DND-41 (cell line): Measurements from ENCODE around the gene MRPL30.
A peak's percentile ranks its signal among the peaks of the same experiment; 100 is the strongest.

ENCODE experiments used
- ATAC-seq: fragments of 200-7000 bp; cut with Tn5 transposase; 3 replicates; pipeline ENCODE4 v1.9.1; 2021; ENCODE audit warnings: low read depth; ENCODE audit not compliant: insufficient read depth
- DNase-seq: peaks from one replicate; pipeline ENCODE4 v3.0.0-alpha.2; 2020
- H2AFZ ChIP-seq: 2 replicates; pipeline ENCODE4 v1.6.0; 2012; ENCODE audit warnings: low read depth, low read length
- H3K27ac ChIP-seq: 2 replicates; pipeline ENCODE4 v1.5.1; 2012; ENCODE audit warnings: low read length, inconsistent platforms
- H3K27me3 ChIP-seq: fragments of 200-600 bp; sonication (generic); 2 replicates; pipeline ENCODE4 v1.6.0; 2012; ENCODE audit warnings: low read length, mild to moderate bottlenecking, inconsistent platforms; ENCODE audit not compliant: insufficient read depth, poor library complexity
- H3K36me3 ChIP-seq: 2 replicates; pipeline ENCODE4 v1.5.1; 2012; ENCODE audit warnings: low read length, inconsistent platforms; ENCODE audit not compliant: insufficient read depth
- H3K4me1 ChIP-seq: 2 replicates; pipeline ENCODE4 v1.5.1; 2012; ENCODE audit warnings: mild to moderate bottlenecking, low read length; ENCODE audit not compliant: insufficient read depth
- H3K4me2 ChIP-seq: 2 replicates; pipeline ENCODE4 v1.6.0; 2012; ENCODE audit warnings: mild to moderate bottlenecking, moderate library complexity, low read length, inconsistent platforms; ENCODE audit not compliant: insufficient read depth
- H3K4me3 ChIP-seq, 2 experiments: fragments of 200-600 bp in 1 of 2; shearing (Covaris generic) in 1 of 2; 2 replicates each; pipeline ENCODE4 v1.5.1; 2012 to 2016; ENCODE audit warnings: inconsistent platforms in 2 of 2, low read length in 2 of 2, mild to moderate bottlenecking in 2 of 2, low read depth in 1 of 2, moderate library complexity in 1 of 2
- H3K79me2 ChIP-seq: 2 replicates; pipeline ENCODE4 v1.6.0; 2012; ENCODE audit warnings: low read length, inconsistent platforms; ENCODE audit not compliant: insufficient read depth
- H3K9ac ChIP-seq: 2 replicates; pipeline ENCODE4 v1.6.0; 2012; ENCODE audit warnings: low read depth, mild to moderate bottlenecking, inconsistent platforms, low read length, moderate library complexity
- H3K9me3 ChIP-seq: 2 replicates; pipeline ENCODE4 v1.5.1; 2012; ENCODE audit warnings: low read length, moderate library complexity, mild to moderate bottlenecking, inconsistent platforms; ENCODE audit not compliant: insufficient read depth, severe bottlenecking
- H4K20me1 ChIP-seq: 2 replicates; pipeline ENCODE4 v1.6.0; 2012; ENCODE audit warnings: low read length; ENCODE audit not compliant: insufficient read depth
- EZH2 ChIP-seq: IDR thresholded peaks from 3 replicates; pipeline ENCODE4 v1.6.1; 2012; ENCODE audit warnings: borderline replicate concordance, low read depth, mild to moderate bottlenecking, moderate library complexity, low read length, inconsistent platforms; ENCODE audit not compliant: severe bottlenecking
- TF ChIP-seq, protein P1 (sequence below): IDR thresholded peaks from 2 replicates; pipeline ENCODE4 v1.5.1; 2012; ENCODE audit warnings: borderline replicate concordance, low read length, moderate library complexity, mild to moderate bottlenecking; ENCODE audit not compliant: poor library complexity, severe bottlenecking; ENCODE audit errors: extremely low read depth

Gene MRPL30

GRCh38 chr2:99150706-99151105, 30.3 kb upstream of the MRPL30 start:
- no peak for TF ChIP-seq EZH2
- TF ChIP-seq, protein P1, sequence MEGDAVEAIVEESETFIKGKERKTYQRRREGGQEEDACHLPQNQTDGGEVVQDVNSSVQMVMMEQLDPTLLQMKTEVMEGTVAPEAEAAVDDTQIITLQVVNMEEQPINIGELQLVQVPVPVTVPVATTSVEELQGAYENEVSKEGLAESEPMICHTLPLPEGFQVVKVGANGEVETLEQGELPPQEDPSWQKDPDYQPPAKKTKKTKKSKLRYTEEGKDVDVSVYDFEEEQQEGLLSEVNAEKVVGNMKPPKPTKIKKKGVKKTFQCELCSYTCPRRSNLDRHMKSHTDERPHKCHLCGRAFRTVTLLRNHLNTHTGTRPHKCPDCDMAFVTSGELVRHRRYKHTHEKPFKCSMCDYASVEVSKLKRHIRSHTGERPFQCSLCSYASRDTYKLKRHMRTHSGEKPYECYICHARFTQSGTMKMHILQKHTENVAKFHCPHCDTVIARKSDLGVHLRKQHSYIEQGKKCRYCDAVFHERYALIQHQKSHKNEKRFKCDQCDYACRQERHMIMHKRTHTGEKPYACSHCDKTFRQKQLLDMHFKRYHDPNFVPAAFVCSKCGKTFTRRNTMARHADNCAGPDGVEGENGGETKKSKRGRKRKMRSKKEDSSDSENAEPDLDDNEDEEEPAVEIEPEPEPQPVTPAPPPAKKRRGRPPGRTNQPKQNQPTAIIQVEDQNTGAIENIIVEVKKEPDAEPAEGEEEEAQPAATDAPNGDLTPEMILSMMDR = no peak
- H3K36me3 ChIP-seq = no peaks in the 10 kb centered on the region
- no peak overlapping the region for H3K4me2 ChIP-seq
- H2AFZ ChIP-seq = no peak overlapping the region
- no peak for DNase-seq
- H3K9ac ChIP-seq = no peak overlapping the region
- H3K4me3 ChIP-seq = no peak overlapping the region
- H3K27ac ChIP-seq = no peak overlapping the region
- H4K20me1 ChIP-seq = no peaks in the 10 kb centered on the region
- H3K4me1 ChIP-seq = peaks cover 20% of the 10 kb centered on the region
- H3K27me3 ChIP-seq = no peaks in the 10 kb centered on the region
- H3K9me3 ChIP-seq = no peaks in the 10 kb centered on the region
- no peak for ATAC-seq
- peaks cover 11% of the 10 kb centered on the region for H3K79me2 ChIP-seq

DNA sequence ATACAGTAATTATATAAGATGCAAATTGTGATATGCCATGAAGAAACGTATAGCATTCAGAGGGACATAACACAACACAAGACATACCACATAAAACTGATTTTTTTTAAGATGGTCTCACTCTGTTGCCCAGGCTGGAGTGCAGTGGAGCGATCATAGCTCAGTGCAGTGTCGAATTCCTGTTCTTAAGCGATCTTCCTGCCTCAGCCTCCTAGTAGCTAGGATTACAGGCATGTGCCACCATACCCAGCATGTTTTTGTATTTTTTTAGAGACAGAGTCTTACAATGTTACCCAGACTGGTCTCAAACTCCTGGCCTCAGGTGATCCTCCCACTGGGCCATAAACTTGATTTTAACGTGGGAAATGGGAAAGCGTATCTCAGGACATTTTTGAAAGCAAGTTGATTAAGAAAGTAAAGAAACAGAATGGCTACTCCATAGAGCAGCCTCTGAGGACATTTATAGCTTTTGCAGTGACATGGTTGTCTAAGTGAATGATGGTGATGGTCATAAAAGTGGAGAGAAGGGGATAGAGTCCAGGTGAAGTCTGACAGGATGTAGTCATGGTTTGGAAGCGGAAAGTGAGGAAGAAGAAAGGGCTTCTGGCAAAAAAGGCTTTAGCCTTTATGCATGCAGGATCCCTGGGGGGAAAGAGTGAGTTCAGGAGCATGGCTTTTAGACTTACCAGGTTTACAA, 28.6 kb upstream of the MRPL30 start:
- H3K9me3 ChIP-seq = no peaks in the 10 kb centered on the region
- no peak overlapping the region for H3K4me2 ChIP-seq
- no peak overlapping the region for H2AFZ ChIP-seq
- H3K27me3 ChIP-seq = no peaks in the 10 kb centered on the region
- peaks cover 26% of the 10 kb centered on the region for H3K4me1 ChIP-seq
- DNase-seq (no peak), ATAC-seq (no peak)
- H3K79me2 ChIP-seq = peaks cover 15% of the 10 kb centered on the region
- H3K36me3 ChIP-seq = peaks cover 10% of the 10 kb centered on the region; the same call in 1 of the 2 replicates
- H3K27ac ChIP-seq = no peak overlapping the region
- no peak overlapping the region for H3K9ac ChIP-seq
- H4K20me1 ChIP-seq = no peaks in the 10 kb centered on the region
- H3K4me3 ChIP-seq = no peak overlapping the region
- TF ChIP-seq EZH2 = no peak
- TF ChIP-seq, protein P1 = no peak

GRCh38 chr2:99153921-99154604, 26.9 kb upstream of the MRPL30 start:
- ATAC-seq (no peak), DNase-seq (no peak)
- Histone ChIP-seq H3K4me1 (peaks cover 26% of the 10 kb centered on the region), H3K4me3 (peak overlapping the region; percentile 47 to 64), H3K27ac (peak overlapping the region; percentile 87), H3K4me2 (peak overlapping the region; percentile 82), H3K79me2 (peaks cover 15% of the 10 kb centered on the region), H3K27me3 (no peaks in the 10 kb centered on the region), H3K36me3 (peaks cover 18% of the 10 kb centered on the region; the same call in 1 of the 2 replicates), H4K20me1 (no peaks in the 10 kb centered on the region), H3K9me3 (no peaks in the 10 kb centered on the region), H2AFZ (peak overlapping the region; percentile 79), H3K9ac (peak overlapping the region; percentile 69)
- TF ChIP-seq, protein P1 = no peak
- no peak for TF ChIP-seq EZH2
